Coronary artery (tissue), 2 donors: ENCODE measurements around the gene TET2.
A peak's percentile ranks its signal among the peaks of the same experiment; 100 is the strongest.

Experiments used
- DNase-seq: peaks from one replicate; pipeline ENCODE4 v3.0.0-alpha.2; 2017; ENCODE audit warnings: low spot score
- H3K27ac ChIP-seq, 2 donors: fragments of 200-600 bp; sonication (generic); one replicate each; pipeline ENCODE4 v1.5.1; 2016 to 2019
- H3K4me3 ChIP-seq: fragments of 200-600 bp; sonication (generic); 2 replicates; pipeline ENCODE4 v1.5.1; 2016; ENCODE audit warnings: mild to moderate bottlenecking, moderate library complexity
- TF ChIP-seq, protein P1 (sequence below): fragments of 200-600 bp; sonication (generic); IDR thresholded peaks from one replicate; pipeline ENCODE4 v1.5.1; 2019; ENCODE audit warnings: antibody characterized with exemption

Gene TET2

GRCh38 chr4:105146276-105147015 is at the start of gene TET2:
TET2 (plus strand) TSS chr4:105146876; CDS start chr4:105233943, 87,067 bp downstream.
- TF ChIP-seq, protein P1, sequence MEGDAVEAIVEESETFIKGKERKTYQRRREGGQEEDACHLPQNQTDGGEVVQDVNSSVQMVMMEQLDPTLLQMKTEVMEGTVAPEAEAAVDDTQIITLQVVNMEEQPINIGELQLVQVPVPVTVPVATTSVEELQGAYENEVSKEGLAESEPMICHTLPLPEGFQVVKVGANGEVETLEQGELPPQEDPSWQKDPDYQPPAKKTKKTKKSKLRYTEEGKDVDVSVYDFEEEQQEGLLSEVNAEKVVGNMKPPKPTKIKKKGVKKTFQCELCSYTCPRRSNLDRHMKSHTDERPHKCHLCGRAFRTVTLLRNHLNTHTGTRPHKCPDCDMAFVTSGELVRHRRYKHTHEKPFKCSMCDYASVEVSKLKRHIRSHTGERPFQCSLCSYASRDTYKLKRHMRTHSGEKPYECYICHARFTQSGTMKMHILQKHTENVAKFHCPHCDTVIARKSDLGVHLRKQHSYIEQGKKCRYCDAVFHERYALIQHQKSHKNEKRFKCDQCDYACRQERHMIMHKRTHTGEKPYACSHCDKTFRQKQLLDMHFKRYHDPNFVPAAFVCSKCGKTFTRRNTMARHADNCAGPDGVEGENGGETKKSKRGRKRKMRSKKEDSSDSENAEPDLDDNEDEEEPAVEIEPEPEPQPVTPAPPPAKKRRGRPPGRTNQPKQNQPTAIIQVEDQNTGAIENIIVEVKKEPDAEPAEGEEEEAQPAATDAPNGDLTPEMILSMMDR: no peak
- Histone ChIP-seq H3K4me3 (peak within 1 kb of the TSS; percentile 93), H3K27ac (peak within 1 kb of the TSS; percentile 82 to 91)
- DNase-seq: peak; percentile 85

DNA sequence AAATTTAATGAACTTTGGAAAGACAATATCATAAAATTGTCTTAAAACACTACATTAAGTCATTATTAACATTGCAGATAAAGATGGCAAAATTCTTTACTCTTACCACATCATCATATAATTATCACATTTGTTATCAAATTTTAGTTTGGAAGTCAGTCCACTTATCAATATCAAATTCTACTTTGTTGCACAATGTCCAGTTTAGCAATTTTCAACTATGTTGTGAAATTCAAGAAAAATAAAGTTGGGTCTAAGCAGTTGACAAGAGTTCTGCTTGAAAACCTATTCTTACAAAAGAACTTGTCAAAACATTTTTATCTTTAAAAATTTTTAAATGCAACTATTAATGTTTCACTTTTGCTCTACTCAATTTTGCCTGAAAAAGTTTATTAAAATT is 44.7 kb upstream of the TET2 start:
- no peak for DNase-seq
- H3K27ac ChIP-seq: no peak overlapping the region
- TF ChIP-seq, protein P1: no peak
- no peak overlapping the region for H3K4me3 ChIP-seq

DNA sequence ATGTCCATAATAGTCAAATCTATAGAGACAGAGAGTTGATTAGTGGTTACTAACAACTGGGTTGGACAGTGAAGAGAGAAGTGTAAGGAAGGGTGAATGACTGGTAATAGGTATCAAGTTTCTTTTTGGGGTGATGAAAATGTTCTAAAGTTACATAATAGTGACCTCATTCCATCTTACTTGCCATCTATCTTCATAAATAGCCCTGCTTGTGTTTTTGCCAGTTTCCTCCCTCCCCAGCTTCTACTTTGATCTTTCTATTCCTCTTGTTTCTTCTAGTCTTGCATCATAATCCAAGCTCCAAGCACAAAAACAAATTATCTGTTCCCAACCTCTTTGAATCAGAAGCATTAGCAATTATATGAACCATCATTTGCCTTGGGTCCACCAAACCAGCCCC is 40.2 kb upstream of the TET2 start:
- DNase-seq: no peak
- TF ChIP-seq, protein P1: no peak
- Histone ChIP-seq H3K27ac (peak overlapping the region in 1 of 2 donors; percentile 64), H3K4me3 (no peak overlapping the region)

DNA sequence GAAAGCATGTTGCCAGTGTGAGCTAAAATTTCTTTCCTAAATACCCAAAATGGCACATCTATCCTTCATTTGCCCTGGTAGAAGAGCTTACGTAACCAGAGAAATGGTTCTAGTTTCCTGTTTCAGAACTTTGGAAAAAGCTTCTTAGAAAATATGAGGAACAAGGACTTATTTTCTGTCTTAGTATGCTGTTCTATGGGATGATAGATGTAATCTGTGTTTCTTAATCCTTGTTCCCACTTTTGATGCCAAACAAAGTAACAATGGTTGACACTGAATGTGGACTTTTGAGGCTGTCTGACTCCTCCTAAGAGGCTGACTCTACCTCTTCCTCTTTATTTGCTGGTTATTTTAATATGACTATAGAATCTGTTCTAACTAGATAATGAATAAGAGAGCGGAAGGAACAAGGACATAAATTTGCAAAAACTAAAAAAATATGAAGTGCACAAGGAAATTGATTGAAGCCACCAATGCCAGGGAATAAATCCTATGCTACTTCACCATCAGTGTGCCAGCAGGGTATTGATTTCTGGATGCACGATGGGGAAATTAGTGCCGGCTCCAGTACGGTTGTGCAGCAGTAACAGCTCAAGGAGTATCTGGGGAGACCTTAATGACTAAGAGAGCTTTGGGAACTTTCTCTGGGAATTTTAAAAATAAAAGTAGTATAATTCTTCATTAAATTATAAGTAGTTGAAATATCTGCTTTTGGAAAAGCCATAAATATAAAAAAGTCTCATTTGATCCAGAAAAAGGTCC is 39.4 kb upstream of the TET2 start:
- H3K4me3 ChIP-seq: no peak overlapping the region
- H3K27ac ChIP-seq: peak overlapping the region in 1 of 2 donors; percentile 64
- TF ChIP-seq, protein P1: no peak
- DNase-seq: no peak

GRCh38 chr4:105108971-105109370 is 37.7 kb upstream of the TET2 start:
- TF ChIP-seq, protein P1: no peak
- Histone ChIP-seq H3K27ac (no peak overlapping the region), H3K4me3 (no peak overlapping the region)
- no peak for DNase-seq

GRCh38 chr4:105112274-105112673 is 34.4 kb upstream of the TET2 start:
- no peak for DNase-seq
- H3K27ac ChIP-seq: no peak overlapping the region
- no peak overlapping the region for H3K4me3 ChIP-seq
- TF ChIP-seq, protein P1: no peak
